Activated CD4-positive, CD25-positive, alpha-beta regulatory T cell (primary cell): ENCODE measurements around the gene ARHGEF12.
"Not testable (repeated sequence)": the region's sequence is repeated elsewhere in the genome, so short reads cannot be mapped to it uniquely, and the experiment has no call there.

Experiments
- DNase-seq, 4 experiments: peaks; one replicate each; lab custom pipeline; 2025; lab: John Stamatoyannopoulos, UW

The ARHGEF12 gene

DNA sequence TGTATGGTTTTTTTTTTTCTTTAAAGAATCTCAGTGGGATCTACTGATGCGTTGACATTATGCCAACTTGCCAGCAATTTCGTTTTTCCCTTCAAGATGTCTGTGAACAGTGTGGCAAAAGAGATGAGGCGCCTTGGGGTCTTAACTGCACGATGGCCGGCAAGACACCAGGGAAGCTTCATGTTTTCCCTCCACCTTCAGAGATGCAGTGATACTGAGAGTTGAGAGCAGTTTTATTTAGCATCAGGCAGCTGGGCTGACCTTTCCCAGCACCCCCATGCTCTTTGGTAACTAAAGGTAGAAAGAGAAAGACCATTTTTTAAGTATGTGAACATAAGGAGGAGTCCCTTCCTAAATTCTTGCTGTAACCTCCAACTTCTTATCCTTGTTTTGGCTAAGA is 163.6 kb downstream of the ARHGEF12 start:
- DNase-seq, result no peak

GRCh38 chr11:120500414-120501071 is 164.3 kb downstream of the ARHGEF12 start:
- no peak for DNase-seq

DNA sequence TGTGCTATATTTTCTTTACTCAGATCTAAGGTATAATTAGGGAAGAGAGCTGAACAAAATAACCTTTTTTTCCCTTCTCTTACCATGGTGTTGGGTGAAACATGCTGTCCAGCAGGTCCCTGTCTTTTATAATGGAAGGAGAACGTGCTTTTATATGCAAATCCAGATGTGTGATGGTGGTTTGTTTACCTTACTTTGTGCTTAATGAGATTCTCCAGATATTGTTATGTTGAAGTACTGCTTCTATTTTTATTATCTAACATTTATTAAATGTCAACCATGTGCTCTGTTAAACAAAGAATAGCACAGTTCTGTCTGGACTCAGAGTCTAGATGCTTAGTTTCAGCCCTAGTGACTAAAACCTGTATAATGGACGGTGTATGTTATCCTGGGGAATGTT is 165.2 kb downstream of the ARHGEF12 start:
- no peak for DNase-seq

DNA sequence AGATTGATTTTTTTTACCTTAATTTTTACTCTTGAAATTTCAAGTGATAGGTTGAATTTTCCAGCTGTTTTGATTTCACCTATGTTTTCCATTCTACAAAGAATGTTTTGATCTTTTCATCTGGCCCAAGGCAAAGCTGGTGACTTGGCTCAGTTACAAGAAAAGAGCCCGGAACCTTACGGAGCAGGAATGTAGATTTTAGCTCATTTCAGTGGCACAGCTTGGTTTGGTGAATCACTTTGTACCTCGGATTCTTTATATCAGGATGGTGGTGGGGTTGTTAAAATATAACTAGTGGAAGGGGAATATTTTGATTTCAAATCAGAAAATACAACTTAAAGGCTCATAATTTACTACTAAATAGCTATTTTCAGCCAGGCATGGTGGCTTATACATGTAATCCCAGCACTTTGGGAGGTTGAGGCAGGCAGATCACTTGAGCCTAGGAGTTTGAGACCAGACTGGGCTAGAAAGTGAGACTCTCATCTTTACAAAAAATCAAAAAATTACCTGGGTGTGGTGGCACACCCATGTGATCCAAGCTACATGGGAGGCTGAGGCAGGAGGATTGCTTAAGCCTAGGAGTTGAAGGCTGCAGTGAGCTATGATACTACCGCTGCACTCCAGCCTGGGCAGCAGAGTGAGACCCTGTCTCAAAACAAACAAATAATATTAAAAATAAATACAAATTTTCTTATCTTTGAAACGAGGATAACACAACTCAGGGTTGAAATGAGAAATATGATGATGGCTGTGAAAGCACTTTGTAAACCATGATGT is 166.0 kb downstream of the ARHGEF12 start:
- no peak for DNase-seq

- DNase-seq, result not testable (repeated sequence)
Observed at GRCh38 chr11:120503529-120503928, 167.3 kb downstream of the ARHGEF12 start.

DNA sequence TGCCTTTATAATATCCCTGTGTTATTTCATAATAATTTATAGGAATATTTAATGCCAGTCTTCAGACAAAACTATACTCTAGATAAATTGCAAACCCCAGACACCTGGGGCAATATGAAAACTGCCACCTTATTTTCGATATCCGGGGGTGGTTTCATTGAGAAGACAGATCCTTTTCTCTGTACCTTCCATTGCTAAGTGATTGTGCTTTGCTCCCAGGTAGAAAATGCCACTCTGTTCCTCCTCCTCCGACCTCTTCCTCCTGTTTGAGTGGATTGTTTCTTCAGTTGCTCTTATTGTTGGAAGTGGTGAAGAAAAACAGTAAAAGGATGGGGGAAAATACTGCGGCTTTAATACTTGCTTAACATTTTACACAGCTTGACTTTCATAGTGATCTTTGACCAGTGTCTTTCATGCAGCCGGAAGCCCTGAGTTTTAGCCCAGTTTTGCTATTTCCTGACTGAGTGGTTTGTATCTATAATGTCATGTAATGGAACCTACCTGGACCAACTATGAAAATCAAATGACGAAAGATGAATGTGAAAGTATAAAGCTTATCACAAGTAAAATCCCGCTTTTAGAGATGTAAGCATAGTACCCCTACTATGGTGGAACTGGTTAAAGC is 169.7 kb downstream of the ARHGEF12 start:
- no peak for DNase-seq

DNA sequence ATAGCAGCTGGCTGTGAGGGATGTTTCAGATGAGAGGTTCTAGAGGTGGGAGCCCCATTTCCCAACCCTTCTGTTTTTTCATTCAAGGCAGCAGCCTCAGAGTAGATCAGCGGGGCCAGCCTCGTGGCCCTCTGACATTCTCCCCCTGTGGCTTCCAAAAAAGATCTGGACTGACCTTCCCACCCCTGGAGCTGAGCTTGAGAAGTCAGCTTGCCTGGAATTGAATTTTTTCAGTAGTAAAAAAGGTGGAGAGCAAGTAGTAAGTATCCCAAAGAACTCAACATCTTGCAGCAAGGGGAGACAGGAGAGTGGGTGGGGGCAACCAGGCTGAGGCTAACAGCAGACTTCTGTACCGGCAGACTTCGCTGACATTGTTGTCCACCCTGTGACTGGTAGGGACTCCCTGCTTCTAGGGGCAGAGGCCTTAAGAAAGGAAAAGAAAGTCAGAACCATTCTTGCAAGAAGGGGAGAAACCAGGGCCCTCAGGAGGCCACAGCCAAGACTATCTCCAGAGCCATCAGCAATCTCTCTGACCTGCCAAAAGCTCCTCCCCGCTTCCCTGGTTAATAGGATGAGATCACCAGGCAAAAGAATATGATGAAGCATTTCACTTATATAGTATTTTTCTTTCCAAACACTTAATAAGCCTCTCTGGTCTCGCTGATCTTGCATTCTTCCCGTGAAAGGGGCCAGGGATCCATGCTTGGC is 173.3 kb downstream of the ARHGEF12 start:
- DNase-seq, result no peak

GRCh38 chr11:120510406-120511115 is 174.3 kb downstream of the ARHGEF12 start:
- DNase-seq, result no peak

GRCh38 chr11:120511116-120511819 is 175.1 kb downstream of the ARHGEF12 start, which contains the start of gene GRIK4:
TSS of gene GRIK4 (plus strand) at chr11:120511748. CDS start at chr11:120660319, 148,571 bp downstream.
- DNase-seq, result peak; percentile 31 to 61 (median 54)

- DNase-seq, result no peak
Observed at GRCh38 chr11:120511820-120512738, 175.9 kb downstream of the ARHGEF12 start.

DNA sequence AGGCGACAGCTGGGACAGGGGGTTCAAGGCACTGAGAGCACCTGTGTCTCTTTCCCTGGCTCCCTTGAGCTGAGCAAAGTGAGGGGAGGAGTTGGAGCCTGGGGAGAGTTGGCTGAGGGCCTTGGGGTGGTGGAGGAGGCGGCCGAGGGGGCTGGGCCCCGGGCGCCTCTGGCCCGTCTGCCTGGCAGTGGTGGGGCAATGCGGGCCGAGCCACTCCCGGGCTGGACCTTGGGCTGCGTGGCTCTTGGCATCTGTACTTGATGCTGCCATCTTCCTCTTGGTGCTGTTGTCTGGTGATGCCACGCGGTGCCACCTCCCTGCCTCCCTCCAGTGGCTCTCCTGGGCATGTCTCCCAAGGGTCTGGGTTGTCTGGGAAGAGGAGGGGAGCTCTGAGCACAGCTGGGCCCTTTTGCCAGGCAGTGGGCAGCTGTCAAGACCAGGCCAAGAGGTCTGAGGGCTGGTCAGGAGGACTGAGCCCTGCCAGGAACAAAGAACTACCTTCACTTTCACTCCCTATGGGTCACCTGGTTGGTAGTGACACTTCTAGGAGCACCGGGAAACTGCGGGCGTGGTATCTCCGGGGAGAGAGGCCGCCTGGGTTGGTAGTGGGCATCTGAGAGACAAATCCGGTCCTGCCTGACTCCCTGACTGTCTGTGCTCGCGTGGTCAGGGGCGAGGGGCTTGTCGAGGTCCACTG is 176.7 kb downstream of the ARHGEF12 start:
- DNase-seq, result no peak

GRCh38 chr11:120513436-120514315 is 177.5 kb downstream of the ARHGEF12 start:
- DNase-seq, result no peak

DNA sequence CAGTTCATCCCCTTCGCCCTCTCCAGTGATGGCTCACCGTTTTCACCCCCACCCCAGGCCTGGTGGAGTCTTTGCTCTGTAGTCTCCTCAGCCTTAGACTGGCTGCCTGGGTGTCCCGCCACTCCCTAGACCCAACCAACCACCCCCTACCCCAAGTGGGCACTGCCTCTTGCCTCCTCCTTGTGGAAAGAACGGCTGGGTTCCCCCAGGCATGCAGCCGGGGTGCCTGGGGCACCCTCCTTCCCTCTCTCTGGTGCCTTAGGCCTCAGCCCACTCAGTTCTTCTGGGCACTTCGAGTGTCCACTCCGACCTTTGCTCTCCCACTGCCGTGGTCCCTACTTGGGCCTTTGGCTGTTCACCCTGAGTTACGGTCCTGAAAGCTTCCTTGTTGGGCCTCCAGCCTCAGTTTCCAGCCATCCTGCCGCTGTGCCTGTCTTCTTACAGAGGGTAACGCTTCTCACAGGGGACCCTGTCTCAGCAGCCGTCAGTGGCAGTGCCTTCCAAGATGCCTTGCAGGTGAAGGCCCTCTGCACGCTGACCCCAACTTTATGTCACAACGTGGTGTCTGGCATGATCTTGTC is 178.4 kb downstream of the ARHGEF12 start:
- no peak for DNase-seq

- DNase-seq, result no peak
Observed at GRCh38 chr11:120515186-120515723, 179.0 kb downstream of the ARHGEF12 start.

- DNase-seq, result no peak
Observed at GRCh38 chr11:120516461-120517389, 180.5 kb downstream of the ARHGEF12 start.

GRCh38 chr11:120517390-120517761 is 181.2 kb downstream of the ARHGEF12 start:
- no peak for DNase-seq
